B cell (primary cell): ENCODE measurements around the gene CTNNA3.

Experiments used
- EZH2 ChIP-seq: IDR thresholded peaks from 2 replicates; pipeline ENCODE4 v1.6.1; 2012; ENCODE audit warnings: borderline replicate concordance, low read depth, mild to moderate bottlenecking, moderate library complexity, low read length; ENCODE audit not compliant: insufficient read depth, poor library complexity, severe bottlenecking
- TF ChIP-seq, protein P1 (sequence below): fragments of 200-600 bp; IDR thresholded peaks from one replicate; pipeline ENCODE4 v1.8.0; 2022; ENCODE audit warnings: antibody characterized with exemption, mild to moderate bottlenecking

DNA sequence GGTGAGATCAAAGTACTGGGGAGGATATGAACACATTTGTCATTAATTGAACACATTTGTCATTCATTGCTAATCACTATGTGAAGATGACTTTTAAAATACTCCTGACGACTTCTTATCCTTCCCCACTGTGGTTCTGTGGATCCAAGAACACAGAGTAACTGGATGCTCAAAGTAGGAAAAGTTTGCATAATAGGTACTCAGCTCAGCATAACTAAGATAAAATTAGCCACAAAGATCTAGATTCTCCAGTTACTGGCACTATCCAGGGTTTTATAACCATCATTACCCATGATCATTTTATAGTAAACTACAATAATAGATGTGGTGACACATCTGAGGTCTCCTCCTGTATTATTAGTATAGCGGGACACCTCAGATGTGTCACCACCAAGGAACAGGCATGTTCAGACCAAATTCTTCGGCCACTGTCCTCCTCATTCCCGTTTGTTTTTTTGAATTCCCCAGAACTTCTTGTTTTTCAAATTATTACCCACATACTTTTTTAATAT, 933.7 kb downstream of the CTNNA3 start:
- TF ChIP-seq, protein P1, sequence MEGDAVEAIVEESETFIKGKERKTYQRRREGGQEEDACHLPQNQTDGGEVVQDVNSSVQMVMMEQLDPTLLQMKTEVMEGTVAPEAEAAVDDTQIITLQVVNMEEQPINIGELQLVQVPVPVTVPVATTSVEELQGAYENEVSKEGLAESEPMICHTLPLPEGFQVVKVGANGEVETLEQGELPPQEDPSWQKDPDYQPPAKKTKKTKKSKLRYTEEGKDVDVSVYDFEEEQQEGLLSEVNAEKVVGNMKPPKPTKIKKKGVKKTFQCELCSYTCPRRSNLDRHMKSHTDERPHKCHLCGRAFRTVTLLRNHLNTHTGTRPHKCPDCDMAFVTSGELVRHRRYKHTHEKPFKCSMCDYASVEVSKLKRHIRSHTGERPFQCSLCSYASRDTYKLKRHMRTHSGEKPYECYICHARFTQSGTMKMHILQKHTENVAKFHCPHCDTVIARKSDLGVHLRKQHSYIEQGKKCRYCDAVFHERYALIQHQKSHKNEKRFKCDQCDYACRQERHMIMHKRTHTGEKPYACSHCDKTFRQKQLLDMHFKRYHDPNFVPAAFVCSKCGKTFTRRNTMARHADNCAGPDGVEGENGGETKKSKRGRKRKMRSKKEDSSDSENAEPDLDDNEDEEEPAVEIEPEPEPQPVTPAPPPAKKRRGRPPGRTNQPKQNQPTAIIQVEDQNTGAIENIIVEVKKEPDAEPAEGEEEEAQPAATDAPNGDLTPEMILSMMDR: no peak
- no peak for TF ChIP-seq EZH2
